H1 (cell line): ENCODE results near the gene DLG4. TPM values are rescaled to one million over a fixed set of nuclear protein-coding genes. Genes with fewer than 3 reads are reported as not detected.
"Not testable (repeated sequence)": the region's sequence is repeated elsewhere in the genome, so short reads cannot be mapped to it uniquely, and the experiment has no call there.

Experiments used
- CTCF ChIA-PET: fragments of 300-600 bp; sonication (Branson Sonifier 250); formaldehyde crosslinking; loops from one replicate; lab custom pipeline; 2021; ENCODE audit not compliant: partially characterized antibody; lab: Charles Lee
- POLR2A ChIA-PET: fragments of 300-600 bp; sonication (Branson Sonifier 250); formaldehyde crosslinking; loops from one replicate; lab custom pipeline; 2021; ENCODE audit warnings: inconsistent platforms; ENCODE audit not compliant: partially characterized antibody; lab: Charles Lee
- DNase-seq, 2 experiments: peaks; one replicate each; pipeline versions ENCODE4 v3.0.0 to v3.0.0-alpha.2; 2010 to 2022; ENCODE audit warnings: low spot score in 2 of 2, low read depth in 1 of 2, mixed read lengths in 1 of 2
- FAIRE-seq: peaks from 2 replicates; lab custom pipeline; 2011; peaks lifted over from hg19 to GRCh38; lab: Jason Lieb, UNC
- H2AFZ ChIP-seq: 2 replicates; pipeline ENCODE4 v1.8.1; 2012; ENCODE audit warnings: low read length, inconsistent platforms
- H2AK5ac ChIP-seq: 2 replicates; pipeline ENCODE4 v1.6.1; 2013; ENCODE audit warnings: low read depth, low read length
- H2BK120ac ChIP-seq: replicated peaks from 2 replicates; pipeline ENCODE3; 2013; ENCODE audit warnings: low read depth, low read length, inconsistent platforms
- H2BK12ac ChIP-seq: 2 replicates; pipeline ENCODE4 v1.6.1; 2013; ENCODE audit warnings: low read depth, low read length
- H2BK15ac ChIP-seq: 2 replicates; pipeline ENCODE4 v1.6.1; 2013; ENCODE audit warnings: low read length
- H2BK20ac ChIP-seq: 2 replicates; pipeline ENCODE4 v1.6.1; 2013; ENCODE audit warnings: low read length
- H2BK5ac ChIP-seq: 2 replicates; pipeline ENCODE4 v1.6.1; 2013; ENCODE audit warnings: low read depth, low read length
- H3K14ac ChIP-seq: 2 replicates; pipeline ENCODE4 v1.6.1; 2013; ENCODE audit warnings: inconsistent platforms; ENCODE audit not compliant: insufficient read length
- H3K18ac ChIP-seq: 2 replicates; pipeline ENCODE4 v1.6.1; 2013; ENCODE audit warnings: low read length; ENCODE audit errors: extremely low read depth
- H3K23ac ChIP-seq: 2 replicates; pipeline ENCODE4 v1.6.1; 2013; ENCODE audit warnings: inconsistent platforms; ENCODE audit not compliant: insufficient read length
- H3K23me2 ChIP-seq: 2 replicates; pipeline ENCODE4 v1.6.1; 2013; ENCODE audit warnings: low read depth, low read length
- H3K27ac ChIP-seq: 2 replicates; pipeline ENCODE4 v1.6.1; 2011; ENCODE audit warnings: low read depth, low read length, inconsistent platforms
- H3K27me3 ChIP-seq, 4 experiments: replicated peaks in 1 of 4; 1 replicate in 1 of 4; 2 replicates in 3 of 4; pipeline versions ENCODE4 v1.6.1 to v1.8.1; 2011 to 2013; ENCODE audit warnings: low read length in 3 of 4, mild to moderate bottlenecking in 3 of 4, inconsistent platforms in 2 of 4, mixed read lengths in 2 of 4, moderate library complexity in 1 of 4; ENCODE audit not compliant: control insufficient read depth in 3 of 4, insufficient read depth in 3 of 4; ENCODE audit errors: extremely low read depth in 1 of 4
- H3K36me3 ChIP-seq, 4 experiments: 2 replicates each; pipeline versions ENCODE4 v1.6.1 to v1.8.1; 2011 to 2013; ENCODE audit warnings: mild to moderate bottlenecking in 4 of 4, low read length in 3 of 4, moderate library complexity in 2 of 4, control low read depth in 1 of 4, inconsistent platforms in 1 of 4; ENCODE audit not compliant: insufficient read depth in 4 of 4, control insufficient read depth in 2 of 4
- H3K4ac ChIP-seq: replicated peaks from 2 replicates; pipeline ENCODE3; 2013; ENCODE audit warnings: low read length, low read depth, mixed read lengths, inconsistent platforms; ENCODE audit not compliant: insufficient read length
- H3K4me1 ChIP-seq, 4 experiments: replicated peaks in 1 of 4; 1 replicate in 1 of 4; 2 replicates in 3 of 4; pipeline versions ENCODE4 v1.6.1 to v1.8.1; 2011 to 2013; ENCODE audit warnings: low read length in 3 of 4, inconsistent platforms in 2 of 4, mixed read lengths in 1 of 4; ENCODE audit not compliant: insufficient read depth in 4 of 4, control insufficient read depth in 3 of 4
- H3K4me2 ChIP-seq, 2 experiments: 2 replicates each; pipeline versions ENCODE4 v1.6.1 to v1.8.1; 2011 to 2013; ENCODE audit warnings: low read depth in 2 of 2, low read length in 2 of 2, control low read depth in 1 of 2, inconsistent platforms in 1 of 2, mild to moderate bottlenecking in 1 of 2; ENCODE audit not compliant: insufficient read depth in 1 of 2
- H3K4me3 ChIP-seq, 4 experiments: fragments of 200-600, 300-600 bp in 1 of 4; sonication (generic), shearing (Covaris generic), sonication (Bioruptor Twin) in 1 of 4; 2 replicates each; pipeline versions ENCODE4 v1.5.1 to v1.8.1; 2011 to 2016; ENCODE audit warnings: low read length in 4 of 4, low read depth in 3 of 4, control low read depth in 2 of 4, inconsistent platforms in 2 of 4, mild to moderate bottlenecking in 2 of 4, mixed read lengths in 1 of 4, moderate library complexity in 1 of 4; ENCODE audit not compliant: insufficient read depth in 2 of 4; ENCODE audit errors: extremely low read depth in 1 of 4
- H3K56ac ChIP-seq: replicated peaks from 2 replicates; pipeline ENCODE3; 2013; ENCODE audit warnings: low read depth, mild to moderate bottlenecking, mixed read lengths, low read length, inconsistent platforms; ENCODE audit not compliant: insufficient read length
- H3K79me1 ChIP-seq: 2 replicates; pipeline ENCODE4 v1.6.1; 2013; ENCODE audit warnings: low read depth, low read length, control low read depth
- H3K79me2 ChIP-seq, 2 experiments: 2 replicates each; pipeline versions ENCODE4 v1.6.1 to v1.8.1; 2012 to 2013; ENCODE audit warnings: low read length in 2 of 2, mild to moderate bottlenecking in 2 of 2, inconsistent platforms in 1 of 2; ENCODE audit not compliant: insufficient read depth in 2 of 2, control insufficient read depth in 1 of 2
- H3K9ac ChIP-seq, 4 experiments: replicated peaks in 1 of 4; 1 replicate in 1 of 4; 2 replicates in 3 of 4; pipeline versions ENCODE4 v1.6.1 to v1.8.1; 2011 to 2013; ENCODE audit warnings: low read depth in 3 of 4, low read length in 3 of 4, control low read depth in 2 of 4, mild to moderate bottlenecking in 2 of 4, moderate library complexity in 2 of 4, inconsistent platforms in 1 of 4; ENCODE audit errors: extremely low read depth in 1 of 4
- H3K9me3 ChIP-seq, 2 experiments: 2 replicates each; pipeline versions ENCODE4 v1.6.1 to v1.8.1; 2012 to 2013; ENCODE audit warnings: mild to moderate bottlenecking in 2 of 2, moderate library complexity in 2 of 2, control low read depth in 1 of 2, inconsistent platforms in 1 of 2, low read depth in 1 of 2, low read length in 1 of 2, mixed read lengths in 1 of 2; ENCODE audit not compliant: insufficient read depth in 2 of 2
- H4K20me1 ChIP-seq, 2 experiments: replicated peaks in 1 of 2; 2 replicates each; pipeline versions ENCODE3 to v1.8.1; 2011 to 2013; ENCODE audit warnings: inconsistent platforms in 2 of 2, low read length in 2 of 2, mild to moderate bottlenecking in 1 of 2; ENCODE audit not compliant: insufficient read depth in 2 of 2, control insufficient read depth in 1 of 2
- H4K5ac ChIP-seq: 2 replicates; pipeline ENCODE4 v1.6.1; 2013; ENCODE audit warnings: low read length, low read depth, mixed read lengths, inconsistent platforms; ENCODE audit not compliant: insufficient read length
- H4K8ac ChIP-seq: 2 replicates; pipeline ENCODE4 v1.8.0; 2013; ENCODE audit warnings: mild to moderate bottlenecking, moderate library complexity, low read length, inconsistent platforms; ENCODE audit not compliant: insufficient read depth; ENCODE audit errors: extremely low read depth
- H4K91ac ChIP-seq: replicated peaks from 2 replicates; pipeline ENCODE3; 2013; ENCODE audit warnings: low read length, mixed read lengths, inconsistent platforms; ENCODE audit not compliant: insufficient read length
- WGBS, 2 experiments: shearing (Covaris generic) in 1 of 2; methylation state at CpG; one replicate each; pipeline versions ENCODE4 v1.1.6 to v1.1.7; 2013 to 2015; ENCODE audit warnings: low lambda C conversion rate in 2 of 2, mixed read lengths in 2 of 2, inconsistent platforms in 1 of 2, low coverage in 1 of 2, missing lambda C conversion rate in 1 of 2; ENCODE audit not compliant: insufficient replicate concordance in 2 of 2, insufficient coverage in 1 of 2, insufficient read length in 1 of 2; ENCODE audit errors: extremely low coverage in 1 of 2, missing lambda C conversion rate in 1 of 2; 5-methylcytosine and 5-hydroxymethylcytosine counted together
- polyA plus RNA-seq, 7 experiments: library from polyadenylated mRNA; depleted of rRNA in 3 of 7; stranded (reverse) in 5 of 7; unstranded in 2 of 7; fragments of >200 nt in 5 of 7; fragments of 200-250 nt in 2 of 7; gene quantifications; 1 replicate in 5 of 7; 2 replicates in 1 of 7; 4 replicates in 1 of 7; pipeline versions ENCODE4 v1.2.1 to v1.2.3, GENCODE V29; 2011 to 2013; ENCODE audit warnings: missing spikeins in 2 of 7, mixed read lengths in 2 of 7
- total RNA-seq: library from RNA; stranded (reverse); fragmentation: NEBNext Ultra II Directional; extraction: Animal tissue kit (Norgen Biotek cat#: 25700); gene quantifications from 2 replicates; pipeline ENCODE4 v1.2.1, GENCODE V29; 2021

The DLG4 gene
- total and polyA plus RNA-seq, 2 of the 8 experiments (the other 6 are each of a cell fraction or from before 2014, with no cell fraction given) = 18.9 to 45.9 TPM

- H3K9ac ChIP-seq, H3K56ac ChIP-seq, H2AK5ac ChIP-seq, H4K20me1 ChIP-seq, H2BK5ac ChIP-seq, H3K18ac ChIP-seq, H3K36me3 ChIP-seq, H2BK20ac ChIP-seq, H3K23ac ChIP-seq, H4K8ac ChIP-seq, H3K27me3 ChIP-seq, H3K79me1 ChIP-seq, H3K79me2 ChIP-seq, H4K91ac ChIP-seq, H2BK12ac ChIP-seq, DNase-seq, H2BK15ac ChIP-seq, H2BK120ac ChIP-seq, H3K9me3 ChIP-seq, H3K4me1 ChIP-seq, H3K4me3 ChIP-seq, H3K4ac ChIP-seq, H3K4me2 ChIP-seq, H3K14ac ChIP-seq, H4K5ac ChIP-seq, FAIRE-seq, H3K27ac ChIP-seq, H2AFZ ChIP-seq: not testable (repeated sequence)
- 87% methylated on average over 2 of the region's 2 CpGs; no CpG with 5 or more reads in 1 of the 2 experiments for WGBS, 2 experiments
- peaks cover 11% of the 10 kb centered on the region; the same call in 1 of the 2 replicates for H3K23me2 ChIP-seq
- POLR2A ChIA-PET = interaction anchor here (0.6 kb wide), 1 partner anchor 13 kb away, joined by 3 read pairs; no protein-coding TSS in a partner anchor
- CTCF ChIA-PET = interaction anchor here (1.1 to 5.4 kb wide), 4 partner anchors 8 to 137 kb away, joined by 3 to 32 read pairs (median 6); partner anchors contain the start of gene SLC16A11
Observed at GRCh38 chr17:7182101-7182500, 37.5 kb downstream of the DLG4 start.
